Osteoblast (primary cell): Measurements from ENCODE around the gene SLC25A24. TPM values are rescaled to one million over a fixed set of nuclear protein-coding genes. Genes with fewer than 3 reads are reported as not detected.
"Not testable (repeated sequence)": the region's sequence is repeated elsewhere in the genome, so short reads cannot be mapped to it uniquely, and the experiment has no call there.

Experiments
- DNase-seq: peaks from one replicate; pipeline ENCODE4 v3.0.0; 2011; ENCODE audit warnings: low spot score, mixed read lengths; ENCODE audit not compliant: insufficient read length; ENCODE audit errors: missing footprints
- H2AFZ ChIP-seq: 2 replicates; pipeline ENCODE4 v1.6.0; 2011; ENCODE audit warnings: mild to moderate bottlenecking, low read length
- H3K27ac ChIP-seq: 2 replicates; pipeline ENCODE4 v1.5.1; 2011; ENCODE audit warnings: mild to moderate bottlenecking, low read depth, low read length, moderate library complexity
- H3K27me3 ChIP-seq: 2 replicates; pipeline ENCODE4 v1.6.0; 2012; ENCODE audit warnings: mild to moderate bottlenecking, control low read depth, inconsistent platforms, low read length, moderate library complexity; ENCODE audit not compliant: insufficient read depth
- H3K36me3 ChIP-seq: 2 replicates; pipeline ENCODE4 v1.5.1; 2011; ENCODE audit warnings: mild to moderate bottlenecking, low read length, control low read depth, moderate library complexity; ENCODE audit not compliant: insufficient read depth
- H3K4me1 ChIP-seq: 2 replicates; pipeline ENCODE4 v1.5.1; 2011; ENCODE audit warnings: mild to moderate bottlenecking, low read length, control low read depth, moderate library complexity; ENCODE audit not compliant: insufficient read depth
- H3K4me2 ChIP-seq: 2 replicates; pipeline ENCODE4 v1.6.0; 2011; ENCODE audit warnings: mild to moderate bottlenecking, low read length; ENCODE audit not compliant: insufficient read depth
- H3K4me3 ChIP-seq: fragments of 200-600 bp; sonication (generic); 3 replicates; pipeline ENCODE4 v1.5.1; 2012; ENCODE audit warnings: mild to moderate bottlenecking, low read length, inconsistent platforms; ENCODE audit not compliant: insufficient read depth
- H3K79me2 ChIP-seq: 2 replicates; pipeline ENCODE4 v1.6.0; 2012; ENCODE audit warnings: mild to moderate bottlenecking, low read length, control low read depth, inconsistent platforms; ENCODE audit not compliant: insufficient read depth
- H3K9me3 ChIP-seq: 2 replicates; pipeline ENCODE4 v1.5.1; 2011; ENCODE audit warnings: low read depth, low read length, control low read depth
- H4K20me1 ChIP-seq: 2 replicates; pipeline ENCODE4 v1.6.0; 2012; ENCODE audit warnings: mild to moderate bottlenecking, low read length, control low read depth; ENCODE audit not compliant: insufficient read depth
- CTCF ChIP-seq: IDR thresholded peaks from 2 replicates; pipeline ENCODE4 v1.5.1; 2011; ENCODE audit warnings: mild to moderate bottlenecking, low read depth, low read length, moderate library complexity; ENCODE audit errors: extremely low read depth
- total RNA-seq: library from RNA; depleted of rRNA; stranded (reverse); fragments of >200 nt; gene quantifications from 2 replicates; pipeline ENCODE4 v1.2.3, GENCODE V29; 2012

Gene SLC25A24
- total RNA-seq, 1 donor, result 42.3 TPM

GRCh38 chr1:108149796-108150467, 50.2 kb downstream of the SLC25A24 start:
- Histone ChIP-seq H3K4me1 (peaks cover 5% of the 10 kb centered on the region), H3K4me3 (no peak overlapping the region), H3K79me2 (no peaks in the 10 kb centered on the region), H2AFZ (no peak overlapping the region), H4K20me1 (no peaks in the 10 kb centered on the region), H3K4me2 (no peak overlapping the region), H3K27ac (peak overlapping the region; percentile 11), H3K9me3 (no peaks in the 10 kb centered on the region), H3K36me3 (peaks cover 28% of the 10 kb centered on the region), H3K27me3 (no peaks in the 10 kb centered on the region)
- no peak for TF ChIP-seq CTCF
- no peak for DNase-seq

GRCh38 chr1:108144569-108144968, 55.6 kb downstream of the SLC25A24 start:
- H4K20me1 ChIP-seq, H2AFZ ChIP-seq, H3K9me3 ChIP-seq, DNase-seq, H3K79me2 ChIP-seq, H3K27ac ChIP-seq, H3K4me2 ChIP-seq, H3K4me3 ChIP-seq, H3K27me3 ChIP-seq: not testable (repeated sequence)
- Histone ChIP-seq H3K36me3 (peaks cover 14% of the 10 kb centered on the region), H3K4me1 (peaks cover 13% of the 10 kb centered on the region)

DNA sequence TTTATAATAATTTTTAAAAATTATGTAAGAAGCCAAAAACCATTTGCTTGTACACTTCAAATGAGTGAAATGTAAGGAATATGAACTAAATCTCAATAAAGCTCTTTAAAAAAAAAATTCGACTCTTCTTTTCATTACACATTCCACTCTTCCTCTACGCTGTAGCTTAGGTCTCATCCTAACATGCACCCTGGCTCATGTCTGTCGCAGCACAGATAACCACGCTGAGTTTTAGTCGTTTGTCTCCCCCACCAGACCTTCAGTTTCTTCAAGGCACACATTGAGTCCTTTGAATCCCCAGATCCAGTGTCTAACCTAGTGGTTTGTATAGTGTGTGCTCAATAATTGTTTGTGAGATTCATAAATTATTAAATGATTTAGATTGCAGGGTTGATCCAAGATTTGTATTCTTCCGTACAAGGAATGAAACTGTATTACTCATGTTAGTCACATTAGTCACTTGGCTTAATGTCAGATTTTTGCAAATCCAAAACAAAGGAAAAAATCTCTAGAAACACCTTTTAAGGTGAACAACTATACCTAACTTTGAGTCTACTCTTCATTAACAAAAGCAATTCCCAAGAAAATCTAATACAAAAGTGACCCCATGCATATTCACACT, 57.3 kb downstream of the SLC25A24 start:
- Histone ChIP-seq H2AFZ (no peak overlapping the region), H3K4me2 (no peak overlapping the region), H3K9me3 (no peaks in the 10 kb centered on the region), H3K4me1 (peaks cover 13% of the 10 kb centered on the region), H3K79me2 (peaks cover 2% of the 10 kb centered on the region), H3K27ac (peak overlapping the region; percentile 12), H3K27me3 (no peaks in the 10 kb centered on the region), H4K20me1 (no peaks in the 10 kb centered on the region), H3K4me3 (no peak overlapping the region), H3K36me3 (peaks cover 22% of the 10 kb centered on the region)
- DNase-seq, result no peak
- TF ChIP-seq CTCF, result no peak

- no peaks in the 10 kb centered on the region for H3K9me3 ChIP-seq
- peaks cover 23% of the 10 kb centered on the region for H3K36me3 ChIP-seq
- no peaks in the 10 kb centered on the region for H4K20me1 ChIP-seq
- peaks cover 2% of the 10 kb centered on the region for H3K79me2 ChIP-seq
- TF ChIP-seq CTCF, result no peak
- no peak overlapping the region for H3K27ac ChIP-seq
- no peak overlapping the region for H3K4me3 ChIP-seq
- no peak overlapping the region for H3K4me2 ChIP-seq
- no peak for DNase-seq
- no peak overlapping the region for H2AFZ ChIP-seq
- H3K4me1 ChIP-seq, result peaks cover 13% of the 10 kb centered on the region
- H3K27me3 ChIP-seq, result no peaks in the 10 kb centered on the region
These were observed 57.9 kb downstream of the SLC25A24 start for GRCh38 chr1:108142258-108142657.
